H9 (cell line): ENCODE data around the gene CRACDL. TPM values are rescaled to one million over a fixed set of nuclear protein-coding genes. Genes with fewer than 3 reads are reported as not detected.

Source experiments
- DNase-seq: peaks from one replicate; pipeline ENCODE4 v3.0.0-alpha.2; 2017
- H2AFZ ChIP-seq: one replicate; pipeline ENCODE4 v1.6.1; 2013; ENCODE audit warnings: mild to moderate bottlenecking, low read length, control low read depth, moderate library complexity
- H2AK5ac ChIP-seq: 2 replicates; pipeline ENCODE4 v1.6.1; 2013; ENCODE audit warnings: low read length, control low read depth, mixed read lengths; ENCODE audit not compliant: insufficient read length
- H2BK120ac ChIP-seq: one replicate; pipeline ENCODE4 v1.6.1; 2013; ENCODE audit warnings: low read depth, mild to moderate bottlenecking, low read length, control low read depth, inconsistent platforms; ENCODE audit not compliant: poor library complexity, severe bottlenecking
- H2BK12ac ChIP-seq: 2 replicates; pipeline ENCODE4 v1.6.1; 2013; ENCODE audit warnings: low read length, control low read depth, mixed read lengths, low read depth; ENCODE audit not compliant: insufficient read length
- H2BK15ac ChIP-seq: 2 replicates; pipeline ENCODE4 v1.6.1; 2013; ENCODE audit warnings: low read depth, low read length, control low read depth
- H2BK20ac ChIP-seq: one replicate; pipeline ENCODE4 v1.6.1; 2013; ENCODE audit warnings: low read depth, mild to moderate bottlenecking, low read length, control low read depth, inconsistent platforms; ENCODE audit not compliant: poor library complexity, severe bottlenecking
- H2BK5ac ChIP-seq: 2 replicates; pipeline ENCODE4 v1.6.1; 2013; ENCODE audit warnings: low read length, control low read depth, mixed read lengths; ENCODE audit not compliant: insufficient read length
- H3K14ac ChIP-seq: 2 replicates; pipeline ENCODE4 v1.6.1; 2013; ENCODE audit warnings: low read length, control low read depth; ENCODE audit not compliant: insufficient read depth
- H3K18ac ChIP-seq: 2 replicates; pipeline ENCODE4 v1.6.1; 2013; ENCODE audit warnings: low read depth, mild to moderate bottlenecking, mixed read lengths, low read length, control low read depth; ENCODE audit not compliant: insufficient read length
- H3K23ac ChIP-seq: 2 replicates; pipeline ENCODE4 v1.6.1; 2013; ENCODE audit warnings: low read length, control low read depth, mixed read lengths, low read depth; ENCODE audit not compliant: insufficient read length
- H3K23me2 ChIP-seq: 2 replicates; pipeline ENCODE4 v1.6.1; 2013; ENCODE audit warnings: low read depth, mild to moderate bottlenecking, mixed read lengths, low read length, control low read depth; ENCODE audit not compliant: insufficient read length, poor library complexity, severe bottlenecking
- H3K27ac ChIP-seq: 2 replicates; pipeline ENCODE4 v1.5.1; 2013; ENCODE audit warnings: low read length, control low read depth, mixed read lengths, low read depth; ENCODE audit not compliant: insufficient read length
- H3K27me3 ChIP-seq: 2 replicates; pipeline ENCODE4 v1.6.1; 2013; ENCODE audit warnings: low read length, control low read depth, inconsistent platforms; ENCODE audit not compliant: insufficient read depth
- H3K4ac ChIP-seq: 2 replicates; pipeline ENCODE4 v1.6.1; 2013; ENCODE audit warnings: low read depth, mild to moderate bottlenecking, control low read depth, inconsistent platforms, low read length, moderate library complexity
- H3K4me1 ChIP-seq: 2 replicates; pipeline ENCODE4 v1.6.1; 2013; ENCODE audit warnings: low read length, control low read depth, inconsistent platforms; ENCODE audit not compliant: insufficient read depth
- H3K4me2 ChIP-seq: 2 replicates; pipeline ENCODE4 v1.6.1; 2013; ENCODE audit warnings: low read length, control low read depth, mixed read lengths; ENCODE audit not compliant: insufficient read length, insufficient read depth
- H3K56ac ChIP-seq: 2 replicates; pipeline ENCODE4 v1.6.1; 2013; ENCODE audit warnings: low read depth, mild to moderate bottlenecking, mixed read lengths, low read length, control low read depth; ENCODE audit not compliant: insufficient read length
- H3K79me1 ChIP-seq: 2 replicates; pipeline ENCODE4 v1.6.1; 2013; ENCODE audit warnings: low read depth, mild to moderate bottlenecking, moderate library complexity, low read length, control low read depth, inconsistent platforms; ENCODE audit not compliant: insufficient read depth, poor library complexity, severe bottlenecking
- H3K79me2 ChIP-seq: 2 replicates; pipeline ENCODE4 v1.6.1; 2013; ENCODE audit warnings: low read length, control low read depth, inconsistent platforms; ENCODE audit not compliant: insufficient read depth
- H3K9ac ChIP-seq: 2 replicates; pipeline ENCODE4 v1.6.1; 2013; ENCODE audit warnings: low read length, control low read depth, mixed read lengths; ENCODE audit not compliant: insufficient read length; ENCODE audit errors: extremely low read depth
- H3K9me3 ChIP-seq: one replicate; pipeline ENCODE4 v1.6.1; 2013; ENCODE audit warnings: low read depth, low read length, inconsistent platforms; ENCODE audit not compliant: control insufficient read depth
- H3T11ph ChIP-seq: one replicate; pipeline ENCODE4 v1.6.1; 2013; ENCODE audit warnings: mild to moderate bottlenecking, low read length, control low read depth, inconsistent platforms
- H4K20me1 ChIP-seq: one replicate; pipeline ENCODE4 v1.6.1; 2013; ENCODE audit not compliant: control insufficient read depth, insufficient read length, insufficient read depth
- H4K5ac ChIP-seq: 2 replicates; pipeline ENCODE4 v1.6.1; 2013; ENCODE audit warnings: low read depth, mild to moderate bottlenecking, mixed read lengths, low read length, control low read depth; ENCODE audit not compliant: insufficient read length
- H4K8ac ChIP-seq: replicated peaks from 2 replicates; pipeline ENCODE4 v1.6.1; 2013; ENCODE audit warnings: low read length, control low read depth, mixed read lengths, low read depth; ENCODE audit not compliant: insufficient read length
- H4K91ac ChIP-seq: 2 replicates; pipeline ENCODE4 v1.6.1; 2013; ENCODE audit warnings: low read depth, mild to moderate bottlenecking, moderate library complexity, mixed read lengths, low read length, control low read depth; ENCODE audit not compliant: insufficient read length
- H3K27ac Mint-ChIP-seq, 3 experiments: 2 replicates in 2 of 3; 3 replicates in 1 of 3; pipeline ENCODE4 v1.8.0; 2020 to 2021; ENCODE audit warnings: mixed read lengths in 3 of 3, mild to moderate bottlenecking in 1 of 3, moderate library complexity in 1 of 3
- H3K27me3 Mint-ChIP-seq: 2 replicates; pipeline ENCODE4 v1.8.0; 2021; ENCODE audit warnings: low read depth, mild to moderate bottlenecking, moderate library complexity, mixed read lengths
- H3K36me3 Mint-ChIP-seq, 3 experiments: 2 replicates in 2 of 3; 3 replicates in 1 of 3; pipeline ENCODE4 v1.8.0; 2020 to 2021; ENCODE audit warnings: low read depth in 3 of 3, mixed read lengths in 3 of 3; ENCODE audit not compliant: insufficient read depth in 1 of 3
- H3K4me1 Mint-ChIP-seq, 2 experiments: 2 replicates each; pipeline ENCODE4 v1.8.0; 2020; ENCODE audit warnings: mixed read lengths in 2 of 2
- H3K4me3 Mint-ChIP-seq, 2 experiments: 2 replicates in 1 of 2; 3 replicates in 1 of 2; pipeline ENCODE4 v1.8.0; 2020 to 2021; ENCODE audit warnings: mild to moderate bottlenecking in 2 of 2, mixed read lengths in 2 of 2, moderate library complexity in 1 of 2
- H3K9me3 Mint-ChIP-seq, 2 experiments: 2 replicates in 1 of 2; 3 replicates in 1 of 2; pipeline ENCODE4 v1.8.0; 2020; ENCODE audit warnings: mild to moderate bottlenecking in 2 of 2, mixed read lengths in 2 of 2, moderate library complexity in 1 of 2
- CTCF ChIP-seq: fragments of 200-600 bp; sonication (generic); conservative IDR thresholded peaks from 3 replicates; pipeline ENCODE4 v1.8.0; 2021; ENCODE audit warnings: antibody characterized with exemption, mild to moderate bottlenecking
- WGBS: extraction: QIAGEN DNeasy Blood & Tissue Kit; methylation state at CpG from one replicate; pipeline ENCODE4 v1.1.7; 2013; ENCODE audit warnings: missing lambda C conversion rate, low lambda C conversion rate, mixed read lengths; ENCODE audit not compliant: insufficient read length; ENCODE audit errors: extremely low coverage; 5-methylcytosine and 5-hydroxymethylcytosine counted together
- total RNA-seq: library from RNA; stranded (reverse); gene quantifications from 2 replicates; pipeline ENCODE4 v1.2.1, GENCODE V29; 2021

Gene CRACDL
- total RNA-seq, 1 experiment from 2014 or later = 0.48 TPM

- Histone ChIP-seq H4K91ac (no peak overlapping the region), H3K9me3 (no peaks in the 10 kb centered on the region), H2BK12ac (no peak overlapping the region), H3K23ac (no peak overlapping the region), H3K4me1 (no peaks in the 10 kb centered on the region; the same call in 1 of the 2 replicates), H2BK5ac (no peak overlapping the region), H3K23me2 (no peaks in the 10 kb centered on the region), H3K27ac (no peak overlapping the region), H3T11ph (no peak overlapping the region), H3K79me2 (no peaks in the 10 kb centered on the region), H2BK20ac (no peak overlapping the region), H3K9ac (no peak overlapping the region), H3K27me3 (no peaks in the 10 kb centered on the region), H3K18ac (no peak overlapping the region), H3K14ac (no peak overlapping the region), H4K8ac (no peak overlapping the region), H2BK120ac (no peak overlapping the region), H2AK5ac (no peak overlapping the region), H2AFZ (no peak overlapping the region), H3K4me2 (no peak overlapping the region), H4K5ac (no peak overlapping the region), H3K56ac (no peak overlapping the region), H3K4ac (no peak overlapping the region), H2BK15ac (no peak overlapping the region), H3K79me1 (no peaks in the 10 kb centered on the region), H4K20me1 (no peaks in the 10 kb centered on the region)
- Mint-ChIP-seq H3K27me3 (no peaks in the 10 kb centered on the region), H3K4me3 (no peak overlapping the region), H3K4me1 (peaks cover 14 to 16% of the 10 kb centered on the region in 2 experiments), H3K9me3 (no peaks in the 10 kb centered on the region), H3K27ac (no peak overlapping the region), H3K36me3 (no peaks in the 10 kb centered on the region)
- TF ChIP-seq CTCF = no peak
- DNase-seq = peak; percentile 48
- no CpG with 5 or more reads among the region's 10 CpGs for WGBS
These were observed 66.8 kb downstream of the CRACDL start for GRCh38 chr2:98869272-98869641.
